ENCODE measurements around the gene XPNPEP2. TPM values are rescaled to one million over a fixed set of nuclear protein-coding genes. Genes with fewer than 3 reads are reported as not detected.

The XPNPEP2 gene
- total RNA-seq, 1 donor from 2014 or later, result 0.27 TPM

GRCh38 chrX:129723511-129723910 lies 15.3 kb upstream of the XPNPEP2 start:
- H3K4me3 Mint-ChIP-seq (ENCODE audit: unreplicated experiment), result no peak overlapping the region
- DNase-seq (ENCODE audit: extremely low spot score, unreplicated experiment), result no peak
- no peaks in the 10 kb centered on the region for H3K36me3 Mint-ChIP-seq (ENCODE audit: unreplicated experiment)
- H3K27me3 Mint-ChIP-seq (ENCODE audit: unreplicated experiment), result peaks cover 31% of the 10 kb centered on the region
- no peak overlapping the region for H3K27ac Mint-ChIP-seq (ENCODE audit: unreplicated experiment)
- no peak for TF ChIP-seq CTCF (IDR thresholded peaks at IDR 0.05)
- H3K9me3 Mint-ChIP-seq (ENCODE audit: unreplicated experiment), result no peaks in the 10 kb centered on the region
- no peaks in the 10 kb centered on the region for H3K4me1 Mint-ChIP-seq (ENCODE audit: unreplicated experiment)

GRCh38 chrX:129724754-129725153 lies 14.0 kb upstream of the XPNPEP2 start:
- Mint-ChIP-seq H3K27me3 (ENCODE audit: unreplicated experiment) (peaks cover 30% of the 10 kb centered on the region), H3K4me3 (ENCODE audit: unreplicated experiment) (no peak overlapping the region), H3K9me3 (ENCODE audit: unreplicated experiment) (no peaks in the 10 kb centered on the region), H3K36me3 (ENCODE audit: unreplicated experiment) (no peaks in the 10 kb centered on the region), H3K4me1 (ENCODE audit: unreplicated experiment) (no peaks in the 10 kb centered on the region), H3K27ac (ENCODE audit: unreplicated experiment) (no peak overlapping the region)
- TF ChIP-seq CTCF (IDR thresholded peaks at IDR 0.05), result no peak
- DNase-seq (ENCODE audit: extremely low spot score, unreplicated experiment), result no peak

DNA sequence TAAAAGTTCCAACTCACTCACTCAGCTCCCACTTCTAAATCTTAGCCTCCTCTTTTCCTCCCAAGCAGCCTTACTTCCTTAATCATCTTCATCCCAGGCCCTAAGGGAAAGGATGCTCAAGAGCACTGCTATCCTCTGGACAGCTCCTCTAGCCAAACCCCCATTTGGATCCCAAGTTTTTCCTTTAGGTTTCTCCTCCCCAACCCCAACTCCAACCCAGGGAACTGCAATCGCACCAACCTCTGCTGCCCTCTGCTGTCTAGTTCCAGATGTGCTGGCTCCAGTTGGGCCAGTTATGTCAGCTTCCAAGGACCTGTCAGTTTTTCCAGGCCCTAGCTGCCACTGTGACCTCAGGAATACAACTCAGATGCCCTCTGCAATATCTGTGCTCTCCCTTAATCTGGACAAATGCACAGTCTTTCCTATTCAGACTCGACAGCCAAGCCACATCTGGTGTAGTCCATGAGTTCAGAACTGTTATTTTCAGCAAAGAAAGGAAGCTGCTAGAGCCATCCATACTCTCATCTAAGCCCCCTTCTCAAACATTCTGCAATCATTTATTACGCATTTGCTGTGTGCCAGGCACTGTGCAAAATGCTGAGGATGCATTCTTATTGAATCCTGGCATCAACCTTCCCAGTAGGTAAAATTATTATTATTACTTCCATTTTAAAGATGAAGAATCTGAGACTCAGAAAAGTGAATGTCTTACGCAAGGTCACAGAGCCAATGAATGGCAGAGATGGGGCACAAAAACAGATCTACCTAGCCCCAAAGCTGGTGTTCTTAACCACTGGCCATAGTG lies 12.3 kb upstream of the XPNPEP2 start:
- H3K9me3 Mint-ChIP-seq (ENCODE audit: unreplicated experiment), result no peaks in the 10 kb centered on the region
- H3K27ac Mint-ChIP-seq (ENCODE audit: unreplicated experiment), result no peak overlapping the region
- peak; percentile 91 for TF ChIP-seq CTCF (IDR thresholded peaks at IDR 0.05)
- peak; percentile 88 for DNase-seq (ENCODE audit: extremely low spot score, unreplicated experiment)
- peaks cover 35% of the 10 kb centered on the region for H3K27me3 Mint-ChIP-seq (ENCODE audit: unreplicated experiment)
- H3K36me3 Mint-ChIP-seq (ENCODE audit: unreplicated experiment), result no peaks in the 10 kb centered on the region
- no peak overlapping the region for H3K4me3 Mint-ChIP-seq (ENCODE audit: unreplicated experiment)
- no peaks in the 10 kb centered on the region for H3K4me1 Mint-ChIP-seq (ENCODE audit: unreplicated experiment)

DNA sequence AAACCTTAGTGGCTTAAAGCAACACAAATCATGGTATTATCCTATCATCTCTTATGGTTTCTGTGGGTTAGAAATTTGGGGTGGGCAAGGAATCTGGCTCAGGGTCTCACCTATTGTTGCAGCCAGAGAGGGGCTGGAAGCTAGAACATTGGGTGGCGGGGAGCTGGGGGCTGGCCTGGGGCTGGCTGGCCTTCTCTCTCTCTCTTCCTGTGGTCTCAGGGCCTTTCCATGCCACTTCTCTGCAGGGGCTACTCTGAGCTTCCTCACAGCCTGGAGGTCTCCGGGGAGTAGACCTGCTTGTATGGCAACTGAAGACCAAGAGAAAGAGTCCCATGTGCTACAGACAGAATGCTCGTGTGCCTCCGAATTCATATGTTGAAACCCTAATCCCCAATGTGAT lies 10.7 kb upstream of the XPNPEP2 start:
- no peaks in the 10 kb centered on the region for H3K9me3 Mint-ChIP-seq (ENCODE audit: unreplicated experiment)
- no peaks in the 10 kb centered on the region for H3K36me3 Mint-ChIP-seq (ENCODE audit: unreplicated experiment)
- no peak for DNase-seq (ENCODE audit: extremely low spot score, unreplicated experiment)
- H3K27ac Mint-ChIP-seq (ENCODE audit: unreplicated experiment), result no peak overlapping the region
- no peaks in the 10 kb centered on the region for H3K4me1 Mint-ChIP-seq (ENCODE audit: unreplicated experiment)
- no peak overlapping the region for H3K4me3 Mint-ChIP-seq (ENCODE audit: unreplicated experiment)
- TF ChIP-seq CTCF (IDR thresholded peaks at IDR 0.05), result no peak
- H3K27me3 Mint-ChIP-seq (ENCODE audit: unreplicated experiment), result peaks cover 25% of the 10 kb centered on the region

GRCh38 chrX:129731228-129731627 lies 7.6 kb upstream of the XPNPEP2 start:
- no peaks in the 10 kb centered on the region for H3K4me1 Mint-ChIP-seq (ENCODE audit: unreplicated experiment)
- H3K27me3 Mint-ChIP-seq (ENCODE audit: unreplicated experiment), result peaks cover 24% of the 10 kb centered on the region
- no peak overlapping the region for H3K27ac Mint-ChIP-seq (ENCODE audit: unreplicated experiment)
- H3K9me3 Mint-ChIP-seq (ENCODE audit: unreplicated experiment), result no peaks in the 10 kb centered on the region
- no peaks in the 10 kb centered on the region for H3K36me3 Mint-ChIP-seq (ENCODE audit: unreplicated experiment)
- no peak overlapping the region for H3K4me3 Mint-ChIP-seq (ENCODE audit: unreplicated experiment)
- no peak for TF ChIP-seq CTCF (IDR thresholded peaks at IDR 0.05)
- no peak for DNase-seq (ENCODE audit: extremely low spot score, unreplicated experiment)

All from osteocyte (in vitro differentiated cells).